Middle frontal gyrus (tissue), 1 donor: ENCODE results near the gene CDH23.
"Not testable (repeated sequence)": the region's sequence is repeated elsewhere in the genome, so short reads cannot be mapped to it uniquely, and the experiment has no call there.

ENCODE experiments used
- DNase-seq: peaks from one replicate; pipeline ENCODE4 v3.0.0-alpha.2; 2015; ENCODE audit warnings: low spot score; ENCODE audit errors: extremely low spot score

CDH23 gene

GRCh38 chr10:71848325-71849275 is 451.9 kb downstream of the CDH23 start:
- DNase-seq, result no peak

- no peak for DNase-seq
These were observed 452.8 kb downstream of the CDH23 start for GRCh38 chr10:71849461-71849908.

- no peak for DNase-seq
These were observed 453.5 kb downstream of the CDH23 start for GRCh38 chr10:71850021-71850742.

GRCh38 chr10:71850743-71851464 is 454.2 kb downstream of the CDH23 start, which contains the start of gene PSAP:
Gene PSAP (minus strand): TSS chr10:71851251. CDS start chr10:71851221, 30 bp downstream.
- peak; percentile 94 for DNase-seq

- DNase-seq, result not testable (repeated sequence)
These were observed 454.9 kb downstream of the CDH23 start for GRCh38 chr10:71851465-71852095.

GRCh38 chr10:71852355-71852937 is 455.7 kb downstream of the CDH23 start:
- DNase-seq, result no peak

GRCh38 chr10:71854031-71854430 is 457.3 kb downstream of the CDH23 start:
- no peak for DNase-seq

- DNase-seq, result no peak
These were observed 459.9 kb downstream of the CDH23 start for GRCh38 chr10:71856619-71857018.

GRCh38 chr10:71857934-71858890 is 461.5 kb downstream of the CDH23 start:
- no peak for DNase-seq

GRCh38 chr10:71860243-71861029 is 463.7 kb downstream of the CDH23 start:
- peak; percentile 86 for DNase-seq

GRCh38 chr10:71863203-71863602 is 466.5 kb downstream of the CDH23 start:
- no peak for DNase-seq

GRCh38 chr10:71864911-71865361 is 468.2 kb downstream of the CDH23 start:
- DNase-seq, result no peak
